Prostate gland (tissue), 1 donor: ENCODE data around the gene CEACAM4.

Source experiments
- POLR2A ChIP-seq: fragments of 450-650 bp; IDR thresholded peaks from one replicate; pipeline ENCODE4 v1.6.1; 2016; ENCODE audit warnings: antibody characterized with exemption, mild to moderate bottlenecking
- POLR2AphosphoS5 ChIP-seq: sonication (generic); formaldehyde crosslinking; IDR thresholded peaks from one replicate; pipeline ENCODE4 v1.6.1; 2017; ENCODE audit warnings: antibody characterized with exemption

- TF ChIP-seq POLR2AphosphoS5 (no peak), POLR2A (no peak)
These were observed 48.0 kb downstream of the CEACAM4 start for GRCh38 chr19:41578886-41579285.
